NCI-H1417 (cell line): ENCODE data around the gene PLRG1.

Experiments used
- DNase-seq, 3 experiments: peaks; one replicate each; lab custom pipeline; 2025; lab: John Stamatoyannopoulos, UW

Gene PLRG1

GRCh38 chr4:154519214-154519613 is 31.0 kb downstream of the PLRG1 start:
- no peak for DNase-seq

GRCh38 chr4:154517591-154517990 is 32.6 kb downstream of the PLRG1 start:
- no peak for DNase-seq

- peak in 1 of 3 experiments; percentile 15 for DNase-seq
Observed at GRCh38 chr4:154516318-154517029, 33.7 kb downstream of the PLRG1 start.

- DNase-seq = peak in 2 of 3 experiments; percentile 29 to 47
Observed at GRCh38 chr4:154511981-154512380, 38.2 kb downstream of the PLRG1 start.

GRCh38 chr4:154511548-154511947 is 38.7 kb downstream of the PLRG1 start:
- DNase-seq = peak in 1 of 3 experiments; percentile 29

GRCh38 chr4:154507156-154507555 is 43.0 kb downstream of the PLRG1 start:
- peak in 1 of 3 experiments; percentile 13 for DNase-seq

- DNase-seq = peak in 2 of 3 experiments; percentile 26 to 78
Observed at GRCh38 chr4:154506253-154506652, 43.9 kb downstream of the PLRG1 start.

GRCh38 chr4:154503598-154503997 is 46.6 kb downstream of the PLRG1 start:
- peak in 1 of 3 experiments; percentile 65 for DNase-seq

GRCh38 chr4:154502111-154502510 is 48.1 kb downstream of the PLRG1 start:
- DNase-seq = peak in 2 of 3 experiments; percentile 50 to 88

- no peak for DNase-seq
Observed at GRCh38 chr4:154497889-154498288, 52.3 kb downstream of the PLRG1 start.

- DNase-seq = no peak
Observed at GRCh38 chr4:154495867-154496266, 54.3 kb downstream of the PLRG1 start.

GRCh38 chr4:154492288-154492687 is 57.9 kb downstream of the PLRG1 start:
- DNase-seq = no peak

GRCh38 chr4:154491341-154492271 is 58.6 kb downstream of the PLRG1 start, which contains the start of gene DCHS2:
Gene DCHS2 (minus strand): TSS chr4:154491799. CDS start chr4:154491355, 444 bp downstream.
- DNase-seq = peak in 2 of 3 experiments; percentile 84 to 93

GRCh38 chr4:154490583-154491340 is 59.4 kb downstream of the PLRG1 start:
- peak in 1 of 3 experiments; percentile 84 for DNase-seq

- no peak for DNase-seq
Observed at GRCh38 chr4:154490234-154490582, 60.0 kb downstream of the PLRG1 start.

GRCh38 chr4:154489558-154490233 is 60.5 kb downstream of the PLRG1 start:
- no peak for DNase-seq

- DNase-seq = no peak
Observed at GRCh38 chr4:154487145-154487544, 63.1 kb downstream of the PLRG1 start.

GRCh38 chr4:154485127-154485773 is 65.0 kb downstream of the PLRG1 start:
- DNase-seq = no peak
